ENCODE measurements around the gene ARID1B. TPM values are rescaled to one million over a fixed set of nuclear protein-coding genes. Genes with fewer than 3 reads are reported as not detected.

Gene ARID1B
- total and polyA plus RNA-seq, 2 experiments from 2014 or later: 32.9 to 67.0 TPM

DNA sequence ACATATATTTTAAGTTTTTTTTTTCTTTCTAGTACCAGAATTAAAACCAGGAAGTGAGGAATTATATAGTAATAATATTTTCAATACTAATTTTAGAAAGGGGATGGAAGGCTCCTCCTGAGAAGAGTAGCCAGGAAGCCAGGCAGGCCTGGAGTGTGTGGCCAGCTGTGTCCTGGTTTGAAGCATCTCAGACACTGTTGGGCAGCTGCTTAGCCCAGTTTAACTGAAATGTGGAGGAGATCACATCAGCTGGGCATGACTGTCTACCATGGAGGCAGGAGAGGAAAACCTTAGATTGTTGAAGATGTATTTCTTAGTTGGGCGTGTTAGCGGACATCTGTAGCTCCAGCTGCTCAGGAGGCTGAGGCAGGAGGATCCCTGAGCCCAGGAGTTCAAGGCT, 142.2 kb downstream of the ARID1B start:
- Histone ChIP-seq H3K27ac (no peak overlapping the region), H3K4me1 (ENCODE audit: insufficient read depth) (no peaks in the 10 kb centered on the region), H2AFZ (no peak overlapping the region), H4K20me1 (ENCODE audit: insufficient read depth, poor library complexity, severe bottlenecking) (peaks cover 39% of the 10 kb centered on the region), H3K9me3 (ENCODE audit: low read depth) (no peaks in the 10 kb centered on the region), H3K4me2 (no peak overlapping the region), H3K79me2 (peaks cover 96% of the 10 kb centered on the region), H3K27me3 (no peaks in the 10 kb centered on the region), H3K36me3 (replicated peaks; ENCODE audit: insufficient read depth, low read depth) (no peaks in the 10 kb centered on the region), H3K4me3 (no peak overlapping the region), H3K9me2 (replicated peaks; ENCODE audit: insufficient read depth) (no peaks in the 10 kb centered on the region)
- DNase-seq (ENCODE audit: low spot score): no peak
- 100% methylated on average over 2 of the region's 2 CpGs for WGBS (ENCODE audit: low lambda C conversion rate, missing lambda C conversion rate)
- TF ChIP-seq EZH2phosphoT487 (IDR thresholded peaks at IDR 0.05; ENCODE audit: low read depth, severe bottlenecking, unreplicated experiment) (no peak), EZH2 (IDR thresholded peaks at IDR 0.05; ENCODE audit: borderline replicate concordance) (no peak)
- TF ChIP-seq, protein P1, sequence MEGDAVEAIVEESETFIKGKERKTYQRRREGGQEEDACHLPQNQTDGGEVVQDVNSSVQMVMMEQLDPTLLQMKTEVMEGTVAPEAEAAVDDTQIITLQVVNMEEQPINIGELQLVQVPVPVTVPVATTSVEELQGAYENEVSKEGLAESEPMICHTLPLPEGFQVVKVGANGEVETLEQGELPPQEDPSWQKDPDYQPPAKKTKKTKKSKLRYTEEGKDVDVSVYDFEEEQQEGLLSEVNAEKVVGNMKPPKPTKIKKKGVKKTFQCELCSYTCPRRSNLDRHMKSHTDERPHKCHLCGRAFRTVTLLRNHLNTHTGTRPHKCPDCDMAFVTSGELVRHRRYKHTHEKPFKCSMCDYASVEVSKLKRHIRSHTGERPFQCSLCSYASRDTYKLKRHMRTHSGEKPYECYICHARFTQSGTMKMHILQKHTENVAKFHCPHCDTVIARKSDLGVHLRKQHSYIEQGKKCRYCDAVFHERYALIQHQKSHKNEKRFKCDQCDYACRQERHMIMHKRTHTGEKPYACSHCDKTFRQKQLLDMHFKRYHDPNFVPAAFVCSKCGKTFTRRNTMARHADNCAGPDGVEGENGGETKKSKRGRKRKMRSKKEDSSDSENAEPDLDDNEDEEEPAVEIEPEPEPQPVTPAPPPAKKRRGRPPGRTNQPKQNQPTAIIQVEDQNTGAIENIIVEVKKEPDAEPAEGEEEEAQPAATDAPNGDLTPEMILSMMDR (IDR thresholded peaks at IDR 0.05; ENCODE audit: poor library complexity): no peak

DNA sequence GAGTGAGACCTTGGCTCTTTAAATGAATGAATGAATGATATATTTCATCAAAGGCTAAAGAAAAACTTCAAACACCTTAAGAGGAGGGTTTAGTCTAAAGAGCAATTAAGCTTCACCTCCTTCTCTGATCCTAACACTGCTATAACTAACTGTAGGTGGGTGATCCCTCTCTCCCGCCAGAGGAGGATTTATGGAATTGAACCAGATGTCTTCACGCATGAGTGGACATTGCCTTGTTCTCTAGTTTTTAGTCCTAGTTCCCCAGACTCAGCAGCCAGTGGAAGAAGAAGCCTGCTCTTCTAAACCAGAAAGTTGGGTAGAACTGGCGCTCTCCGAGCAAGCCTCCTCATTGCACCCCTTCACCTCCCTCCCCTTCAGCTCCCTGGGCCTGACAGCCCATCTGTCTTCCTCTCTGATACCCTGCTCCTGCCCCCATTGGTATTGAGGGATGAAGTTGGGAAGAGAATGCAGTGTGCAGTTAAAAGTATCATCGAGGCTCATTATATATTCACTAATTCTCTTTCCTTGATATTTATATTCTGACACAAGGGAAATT, 142.7 kb downstream of the ARID1B start:
- Histone ChIP-seq H3K79me2 (peaks cover 97% of the 10 kb centered on the region), H3K4me1 (ENCODE audit: insufficient read depth) (no peaks in the 10 kb centered on the region), H3K9me2 (replicated peaks; ENCODE audit: insufficient read depth) (no peaks in the 10 kb centered on the region), H3K36me3 (replicated peaks; ENCODE audit: insufficient read depth, low read depth) (no peaks in the 10 kb centered on the region), H3K27me3 (no peaks in the 10 kb centered on the region), H3K9me3 (ENCODE audit: low read depth) (no peaks in the 10 kb centered on the region), H3K4me2 (no peak overlapping the region), H4K20me1 (ENCODE audit: insufficient read depth, poor library complexity, severe bottlenecking) (peaks cover 40% of the 10 kb centered on the region), H3K27ac (no peak overlapping the region), H2AFZ (no peak overlapping the region), H3K4me3 (no peak overlapping the region)
- WGBS (ENCODE audit: low lambda C conversion rate, missing lambda C conversion rate): 96% methylated on average over 5 of the region's 5 CpGs
- TF ChIP-seq EZH2phosphoT487 (IDR thresholded peaks at IDR 0.05; ENCODE audit: low read depth, severe bottlenecking, unreplicated experiment) (no peak), EZH2 (IDR thresholded peaks at IDR 0.05; ENCODE audit: borderline replicate concordance) (no peak)
- TF ChIP-seq, protein P1 (IDR thresholded peaks at IDR 0.05; ENCODE audit: poor library complexity): no peak
- no peak for DNase-seq (ENCODE audit: low spot score)

DNA sequence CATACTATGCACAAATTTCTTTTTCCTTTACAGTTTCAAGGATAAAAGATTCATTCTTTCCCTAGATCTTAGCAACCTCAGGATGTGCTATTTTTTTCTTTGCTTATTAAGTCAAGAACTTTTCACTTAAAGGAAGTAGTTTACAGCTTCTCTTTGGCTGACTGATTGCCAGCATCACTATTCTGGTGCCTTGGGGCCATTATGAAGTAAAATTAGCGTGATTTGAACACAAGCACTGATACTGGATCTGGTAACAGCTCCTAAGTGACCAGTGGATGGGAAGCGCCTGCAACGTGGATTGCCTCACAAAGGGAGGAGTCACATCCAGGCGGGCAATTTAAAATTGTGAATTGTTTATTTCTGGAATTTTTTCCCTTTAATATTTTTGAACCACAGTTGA, 147.1 kb downstream of the ARID1B start:
- Histone ChIP-seq H3K4me1 (ENCODE audit: insufficient read depth) (peaks cover 16% of the 10 kb centered on the region), H3K4me3 (no peak overlapping the region), H3K27me3 (no peaks in the 10 kb centered on the region), H2AFZ (no peak overlapping the region), H4K20me1 (ENCODE audit: insufficient read depth, poor library complexity, severe bottlenecking) (peaks cover 33% of the 10 kb centered on the region), H3K27ac (no peak overlapping the region), H3K9me2 (replicated peaks; ENCODE audit: insufficient read depth) (no peaks in the 10 kb centered on the region), H3K36me3 (replicated peaks; ENCODE audit: insufficient read depth, low read depth) (no peaks in the 10 kb centered on the region), H3K79me2 (peaks cover 98% of the 10 kb centered on the region), H3K9me3 (ENCODE audit: low read depth) (no peaks in the 10 kb centered on the region), H3K4me2 (no peak overlapping the region)
- no peak for TF ChIP-seq EZH2phosphoT487 (IDR thresholded peaks at IDR 0.05; ENCODE audit: low read depth, severe bottlenecking, unreplicated experiment)
- no peak for TF ChIP-seq EZH2 (IDR thresholded peaks at IDR 0.05; ENCODE audit: borderline replicate concordance)
- TF ChIP-seq, protein P1 (IDR thresholded peaks at IDR 0.05; ENCODE audit: poor library complexity): no peak
- no peak for DNase-seq (ENCODE audit: low spot score)
- 83% methylated on average over 4 of the region's 4 CpGs for WGBS (ENCODE audit: low lambda C conversion rate, missing lambda C conversion rate)
